HepG2 (cell line): ENCODE results near the gene HS3ST5. TPM values are rescaled to one million over a fixed set of nuclear protein-coding genes. Genes with fewer than 3 reads are reported as not detected.

Source experiments
- ARID5B ChIP-seq: IDR thresholded peaks from 2 replicates; pipeline ENCODE4 v1.4.0; 2020; ENCODE audit warnings: mild to moderate bottlenecking, missing genetic modification reagents
- CC2D1A ChIP-seq: sonication (generic); formaldehyde crosslinking; IDR thresholded peaks from 2 replicates; pipeline ENCODE4 v1.8.1; 2023; ENCODE audit warnings: mild to moderate bottlenecking, missing genetic modification reagents
- CEBPG ChIP-seq: IDR thresholded peaks from 2 replicates; pipeline ENCODE4 v1.6.1; 2016
- EHMT2 ChIP-seq: fragments of 200-600 bp; sonication (generic); IDR thresholded peaks from 2 replicates; pipeline ENCODE4 v1.7.0; 2017; ENCODE audit warnings: antibody characterized with exemption, low read depth, low read length, borderline replicate concordance
- GATAD2A ChIP-seq: IDR thresholded peaks from 2 replicates; pipeline ENCODE4 v1.6.1; 2016
- HNF4A ChIP-seq: sonication (generic); formaldehyde crosslinking; IDR thresholded peaks from 2 replicates; pipeline ENCODE4 v1.4.0; 2020; ENCODE audit warnings: missing genetic modification reagents
- KAT8 ChIP-seq: IDR thresholded peaks from 2 replicates; pipeline ENCODE4 v1.6.1; 2016; ENCODE audit warnings: missing genetic modification reagents, missing compliant biosample characterization
- MTF2 ChIP-seq: sonication (generic); formaldehyde crosslinking; IDR thresholded peaks from 2 replicates; pipeline ENCODE4 v1.5.0; 2020; ENCODE audit warnings: missing genetic modification reagents, borderline replicate concordance
- PHF5A ChIP-seq: IDR thresholded peaks from one replicate; pipeline ENCODE4 v1.6.1; 2018; ENCODE audit warnings: low read depth, missing genetic modification reagents; ENCODE audit not compliant: unreplicated experiment
- POGZ ChIP-seq: sonication (generic); formaldehyde crosslinking; IDR thresholded peaks from 2 replicates; pipeline ENCODE4 v1.4.0; 2020; ENCODE audit warnings: mild to moderate bottlenecking, missing genetic modification reagents
- REPIN1 ChIP-seq: sonication (generic); formaldehyde crosslinking; IDR thresholded peaks from 2 replicates; pipeline ENCODE4 v1.8.0; 2022; ENCODE audit warnings: missing genetic modification reagents, low read depth, mild to moderate bottlenecking, borderline replicate concordance
- RFXANK ChIP-seq: IDR thresholded peaks from 2 replicates; pipeline ENCODE4 v1.6.1; 2016
- SOX13 ChIP-seq, 3 experiments: fragments of 450-650 bp in 1 of 3; sonication (generic) in 1 of 3; formaldehyde crosslinking in 1 of 3; IDR thresholded peaks in 2 of 3; conservative IDR thresholded peaks in 1 of 3; 2 replicates each; pipeline versions ENCODE4 v1.5.0 to v1.6.1; 2016 to 2020; ENCODE audit warnings: antibody characterized with exemption in 1 of 3, mild to moderate bottlenecking in 1 of 3, missing compliant biosample characterization in 1 of 3, missing genetic modification reagents in 1 of 3, moderate library complexity in 1 of 3
- SRY ChIP-seq: sonication (generic); formaldehyde crosslinking; IDR thresholded peaks from 2 replicates; pipeline ENCODE4 v1.8.0; 2022; ENCODE audit warnings: mild to moderate bottlenecking, missing genetic modification reagents
- TBL1XR1 ChIP-seq: fragments of 150-350 bp; IDR thresholded peaks from 2 replicates; pipeline ENCODE4 v1.6.1; 2014; ENCODE audit warnings: borderline replicate concordance, low read length; ENCODE audit not compliant: partially characterized antibody
- TBP ChIP-seq: sonication (generic); formaldehyde crosslinking; IDR thresholded peaks from 2 replicates; pipeline ENCODE4 v1.5.0; 2020; ENCODE audit warnings: missing genetic modification reagents
- TCF12 ChIP-seq, 2 experiments: fragments of 450-650 bp in 1 of 2; sonication (generic) in 1 of 2; formaldehyde crosslinking in 1 of 2; IDR thresholded peaks; 2 replicates each; pipeline versions ENCODE4 v1.6.1 to v1.8.0; 2017 to 2022; ENCODE audit warnings: antibody characterized with exemption in 1 of 2, mild to moderate bottlenecking in 1 of 2, missing genetic modification reagents in 1 of 2, moderate library complexity in 1 of 2
- ZNF317 ChIP-seq: sonication (generic); formaldehyde crosslinking; IDR thresholded peaks from 2 replicates; pipeline ENCODE4 v1.5.0; 2020; ENCODE audit warnings: mild to moderate bottlenecking, missing genetic modification reagents
- ZNF501 ChIP-seq: sonication (generic); formaldehyde crosslinking; IDR thresholded peaks from 2 replicates; pipeline ENCODE4 v1.5.1; 2020; ENCODE audit warnings: mild to moderate bottlenecking, moderate library complexity, missing genetic modification reagents
- ZNF644 ChIP-seq: IDR thresholded peaks from 2 replicates; pipeline ENCODE4 v1.6.1; 2016; ENCODE audit warnings: low read depth
- polyA plus RNA-seq, 8 experiments: library from polyadenylated mRNA; depleted of rRNA in 3 of 8; stranded (reverse) in 7 of 8; unstranded in 1 of 8; fragments of >200 nt; fragmentation: Illumina TruSeq in 4 of 8; extraction: Trizol in 4 of 8; gene quantifications; 2 replicates each; pipeline versions ENCODE4 v1.2.1 to v1.2.3, GENCODE V29; 2011 to 2016; ENCODE audit warnings: low read depth in 4 of 8, missing spikeins in 1 of 8, mixed read lengths in 1 of 8; ENCODE audit not compliant: insufficient read depth in 1 of 8
- total RNA-seq, 5 experiments: library from RNA; depleted of rRNA; stranded (reverse); fragments of >200 nt; fragmentation: Illumina TruSeq; extraction: Trizol; gene quantifications; 2 replicates each; pipeline ENCODE4 v1.2.3, GENCODE V29; 2016; ENCODE audit warnings: low read depth in 1 of 5
- TF ChIP-seq, protein P1 (sequence below): sonication (generic); formaldehyde crosslinking; IDR thresholded peaks from 2 replicates; pipeline ENCODE4 v1.5.1; 2020; ENCODE audit warnings: mild to moderate bottlenecking, missing genetic modification reagents, borderline replicate concordance

The HS3ST5 gene
- total and polyA plus RNA-seq, 2 of the 13 experiments (the other 11 are each of a cell fraction or from before 2014, with no cell fraction given) = 1.1 to 1.6 TPM

DNA sequence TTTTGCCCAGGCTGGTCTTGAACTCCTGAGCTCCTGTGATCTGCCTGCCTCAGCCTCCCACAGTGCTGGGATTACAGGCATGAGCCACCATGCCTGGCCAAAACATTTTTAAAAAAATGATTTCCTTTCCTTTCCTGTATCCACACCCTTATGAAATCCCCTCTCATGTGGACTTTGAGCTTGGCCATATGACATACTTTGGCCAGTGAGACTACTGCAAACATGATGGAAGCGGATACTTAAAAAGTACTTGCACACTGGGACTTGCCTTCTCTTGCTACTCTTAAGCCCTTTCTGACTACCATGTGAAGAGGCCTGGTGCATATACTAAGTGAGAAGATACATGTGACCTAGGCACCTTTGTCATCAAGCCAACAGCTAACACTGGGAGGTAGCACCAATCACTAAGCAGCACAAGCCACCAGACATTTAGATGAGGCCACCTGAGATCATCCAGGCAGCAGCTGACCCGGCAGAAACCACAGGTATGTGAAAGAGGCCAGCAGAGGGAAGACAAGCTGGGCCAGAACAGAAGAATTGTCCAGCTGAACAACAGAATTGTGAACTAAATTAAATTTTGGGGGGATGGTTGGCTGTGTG is 293.4 kb downstream of the HS3ST5 start (continued):
- TF ChIP-seq ARID5B (CRISPR knock-in tag) (0 out of 2 replicates have a peak, but pooled peaks have one; percentile 29), KAT8 (CRISPR knock-in tag) (0 out of 2 replicates have a peak, but pooled peaks have one; percentile 11), TBP (CRISPR knock-in tag) (no peak), RFXANK (no peak), SRY (CRISPR knock-in tag) (no peak), ZNF501 (CRISPR knock-in tag) (0 out of 2 replicates have a peak, but pooled peaks have one; percentile 25), ZNF317 (CRISPR knock-in tag) (peak; percentile 58; the same call in 1 of the 2 replicates), HNF4A (CRISPR knock-in tag) (peak; percentile 82), CEBPG (CRISPR knock-in tag) (peak; percentile 33; the same call in 1 of the 2 replicates), TBL1XR1 (peak; percentile 27), EHMT2 (peak; percentile 35; the same call in 1 of the 2 replicates), MTF2 (CRISPR knock-in tag) (no peak), GATAD2A (CRISPR knock-in tag) (peak; percentile 47), REPIN1 (no peak), SOX13 (IDR thresholded peaks at IDR 0.05) (no peak), SOX13 (CRISPR knock-in tag; conservative IDR thresholded peaks at IDR 0.05 in 1 of 2, IDR thresholded peaks at IDR 0.05 in 1 of 2) (peak in 1 of 2 experiments; percentile 10; a peak in 1 of 4 replicates), TCF12 (IDR thresholded peaks at IDR 0.05) (no peak), TCF12 (CRISPR knock-in tag; IDR thresholded peaks at IDR 0.05) (no peak), CC2D1A (CRISPR knock-in tag) (no peak), ZNF644 (peak; percentile 94), POGZ (CRISPR knock-in tag) (peak; percentile 62; the same call in 1 of the 2 replicates), PHF5A (CRISPR knock-in tag) (no peak)
- TF ChIP-seq, protein P1, sequence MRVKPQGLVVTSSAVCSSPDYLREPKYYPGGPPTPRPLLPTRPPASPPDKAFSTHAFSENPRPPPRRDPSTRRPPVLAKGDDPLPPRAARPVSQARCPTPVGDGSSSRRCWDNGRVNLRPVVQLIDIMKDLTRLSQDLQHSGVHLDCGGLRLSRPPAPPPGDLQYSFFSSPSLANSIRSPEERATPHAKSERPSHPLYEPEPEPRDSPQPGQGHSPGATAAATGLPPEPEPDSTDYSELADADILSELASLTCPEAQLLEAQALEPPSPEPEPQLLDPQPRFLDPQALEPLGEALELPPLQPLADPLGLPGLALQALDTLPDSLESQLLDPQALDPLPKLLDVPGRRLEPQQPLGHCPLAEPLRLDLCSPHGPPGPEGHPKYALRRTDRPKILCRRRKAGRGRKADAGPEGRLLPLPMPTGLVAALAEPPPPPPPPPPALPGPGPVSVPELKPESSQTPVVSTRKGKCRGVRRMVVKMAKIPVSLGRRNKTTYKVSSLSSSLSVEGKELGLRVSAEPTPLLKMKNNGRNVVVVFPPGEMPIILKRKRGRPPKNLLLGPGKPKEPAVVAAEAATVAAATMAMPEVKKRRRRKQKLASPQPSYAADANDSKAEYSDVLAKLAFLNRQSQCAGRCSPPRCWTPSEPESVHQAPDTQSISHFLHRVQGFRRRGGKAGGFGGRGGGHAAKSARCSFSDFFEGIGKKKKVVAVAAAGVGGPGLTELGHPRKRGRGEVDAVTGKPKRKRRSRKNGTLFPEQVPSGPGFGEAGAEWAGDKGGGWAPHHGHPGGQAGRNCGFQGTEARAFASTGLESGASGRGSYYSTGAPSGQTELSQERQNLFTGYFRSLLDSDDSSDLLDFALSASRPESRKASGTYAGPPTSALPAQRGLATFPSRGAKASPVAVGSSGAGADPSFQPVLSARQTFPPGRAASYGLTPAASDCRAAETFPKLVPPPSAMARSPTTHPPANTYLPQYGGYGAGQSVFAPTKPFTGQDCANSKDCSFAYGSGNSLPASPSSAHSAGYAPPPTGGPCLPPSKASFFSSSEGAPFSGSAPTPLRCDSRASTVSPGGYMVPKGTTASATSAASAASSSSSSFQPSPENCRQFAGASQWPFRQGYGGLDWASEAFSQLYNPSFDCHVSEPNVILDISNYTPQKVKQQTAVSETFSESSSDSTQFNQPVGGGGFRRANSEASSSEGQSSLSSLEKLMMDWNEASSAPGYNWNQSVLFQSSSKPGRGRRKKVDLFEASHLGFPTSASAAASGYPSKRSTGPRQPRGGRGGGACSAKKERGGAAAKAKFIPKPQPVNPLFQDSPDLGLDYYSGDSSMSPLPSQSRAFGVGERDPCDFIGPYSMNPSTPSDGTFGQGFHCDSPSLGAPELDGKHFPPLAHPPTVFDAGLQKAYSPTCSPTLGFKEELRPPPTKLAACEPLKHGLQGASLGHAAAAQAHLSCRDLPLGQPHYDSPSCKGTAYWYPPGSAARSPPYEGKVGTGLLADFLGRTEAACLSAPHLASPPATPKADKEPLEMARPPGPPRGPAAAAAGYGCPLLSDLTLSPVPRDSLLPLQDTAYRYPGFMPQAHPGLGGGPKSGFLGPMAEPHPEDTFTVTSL = peak; percentile 67; the same call in 1 of the 2 replicates
